Measurements from ENCODE around the gene RPL10A.

RPL10A gene

GRCh38 chr6:35519313-35520015 is 51.3 kb downstream of the RPL10A start:
- Mint-ChIP-seq H3K4me3 (no peak overlapping the region), H3K4me1 (peaks cover 5% of the 10 kb centered on the region), H3K27me3 (ENCODE audit: low read depth, poor library complexity) (peaks cover 18% of the 10 kb centered on the region), H3K27ac (no peak overlapping the region), H3K9me3 (no peaks in the 10 kb centered on the region), H3K36me3 (ENCODE audit: low read depth) (no peaks in the 10 kb centered on the region)
- DNase-seq: no peak
- TF ChIP-seq, protein P1, sequence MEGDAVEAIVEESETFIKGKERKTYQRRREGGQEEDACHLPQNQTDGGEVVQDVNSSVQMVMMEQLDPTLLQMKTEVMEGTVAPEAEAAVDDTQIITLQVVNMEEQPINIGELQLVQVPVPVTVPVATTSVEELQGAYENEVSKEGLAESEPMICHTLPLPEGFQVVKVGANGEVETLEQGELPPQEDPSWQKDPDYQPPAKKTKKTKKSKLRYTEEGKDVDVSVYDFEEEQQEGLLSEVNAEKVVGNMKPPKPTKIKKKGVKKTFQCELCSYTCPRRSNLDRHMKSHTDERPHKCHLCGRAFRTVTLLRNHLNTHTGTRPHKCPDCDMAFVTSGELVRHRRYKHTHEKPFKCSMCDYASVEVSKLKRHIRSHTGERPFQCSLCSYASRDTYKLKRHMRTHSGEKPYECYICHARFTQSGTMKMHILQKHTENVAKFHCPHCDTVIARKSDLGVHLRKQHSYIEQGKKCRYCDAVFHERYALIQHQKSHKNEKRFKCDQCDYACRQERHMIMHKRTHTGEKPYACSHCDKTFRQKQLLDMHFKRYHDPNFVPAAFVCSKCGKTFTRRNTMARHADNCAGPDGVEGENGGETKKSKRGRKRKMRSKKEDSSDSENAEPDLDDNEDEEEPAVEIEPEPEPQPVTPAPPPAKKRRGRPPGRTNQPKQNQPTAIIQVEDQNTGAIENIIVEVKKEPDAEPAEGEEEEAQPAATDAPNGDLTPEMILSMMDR (IDR thresholded peaks at IDR 0.05): no peak
